ENCODE results near the gene KCNMB2.

The KCNMB2 gene

GRCh38 chr3:178583963-178584575 lies 47.8 kb downstream of the KCNMB2 start:
- DNase-seq: no peak

- no peak for DNase-seq
Measured at GRCh38 chr3:178584722-178585380, 48.6 kb downstream of the KCNMB2 start.

GRCh38 chr3:178585454-178585853 lies 49.2 kb downstream of the KCNMB2 start:
- DNase-seq: no peak

GRCh38 chr3:178586076-178586475 lies 49.8 kb downstream of the KCNMB2 start:
- no peak for DNase-seq

GRCh38 chr3:178588628-178589027 lies 52.4 kb downstream of the KCNMB2 start:
- DNase-seq: no peak

GRCh38 chr3:178593786-178594185 lies 57.5 kb downstream of the KCNMB2 start:
- DNase-seq: no peak

- no peak for DNase-seq
Measured at GRCh38 chr3:178597371-178597770, 61.1 kb downstream of the KCNMB2 start.

GRCh38 chr3:178602856-178603255 lies 66.6 kb downstream of the KCNMB2 start:
- DNase-seq: no peak

- no peak for DNase-seq
Measured at GRCh38 chr3:178603735-178604134, 67.5 kb downstream of the KCNMB2 start.

- no peak for DNase-seq
Measured at GRCh38 chr3:178618197-178618596, 82.0 kb downstream of the KCNMB2 start.

- DNase-seq: no peak
Measured at GRCh38 chr3:178618896-178619295, 82.7 kb downstream of the KCNMB2 start.

- no peak for DNase-seq
Measured at GRCh38 chr3:178623666-178624255, 87.5 kb downstream of the KCNMB2 start.

- DNase-seq: no peak
Measured at GRCh38 chr3:178624276-178624675, 88.0 kb downstream of the KCNMB2 start.

GRCh38 chr3:178625053-178625600 lies 88.9 kb downstream of the KCNMB2 start:
- no peak for DNase-seq

- DNase-seq: no peak
Measured at GRCh38 chr3:178628037-178628436, 91.8 kb downstream of the KCNMB2 start.

- no peak for DNase-seq
Measured at GRCh38 chr3:178629430-178630178, 93.4 kb downstream of the KCNMB2 start.

GRCh38 chr3:178631950-178632349 lies 95.7 kb downstream of the KCNMB2 start:
- no peak for DNase-seq

GRCh38 chr3:178634975-178635374 lies 98.7 kb downstream of the KCNMB2 start:
- DNase-seq: no peak

GRCh38 chr3:178637802-178638201 lies 101.6 kb downstream of the KCNMB2 start:
- no peak for DNase-seq

GRCh38 chr3:178645503-178645902 lies 109.3 kb downstream of the KCNMB2 start:
- no peak for DNase-seq

- DNase-seq: no peak
Measured at GRCh38 chr3:178646186-178646862, 110.1 kb downstream of the KCNMB2 start.

- DNase-seq: no peak
Measured at GRCh38 chr3:178655488-178655887, 119.3 kb downstream of the KCNMB2 start.

Data from SIG-M5 (cell line).